CD4-positive, alpha-beta T cell (primary cell): ENCODE measurements around the gene SAMD4A. TPM values are rescaled to one million over a fixed set of nuclear protein-coding genes. Genes with fewer than 3 reads are reported as not detected.
"Not testable (repeated sequence)": the region's sequence is repeated elsewhere in the genome, so short reads cannot be mapped to it uniquely, and the experiment has no call there.

Experiments used
- ATAC-seq: fragments of 200-7000 bp; cut with Tn5 transposase; one replicate; pipeline ENCODE4 v1.10.0; 2022; ENCODE audit warnings: mild to moderate bottlenecking; ENCODE audit not compliant: poor library complexity
- CTCF ChIA-PET: fragments of 350-600 bp; sonication (Branson Sonifier 250); formaldehyde crosslinking; loops from one replicate; lab custom pipeline; 2021; ENCODE audit warnings: antibody characterized with exemption, inconsistent platforms; lab: Charles Lee
- POLR2A ChIA-PET: fragments of 350-600 bp; sonication (Branson Sonifier 250); formaldehyde crosslinking; loops from one replicate; lab custom pipeline; 2021; ENCODE audit warnings: antibody characterized with exemption, inconsistent platforms; lab: Charles Lee
- DNase-seq, 14 experiments: peaks; one replicate each; pipeline ENCODE4 v3.0.0-alpha.2; 2013 to 2020; ENCODE audit warnings: mixed read lengths in 2 of 14
- H3K27ac ChIP-seq, 2 donors: one replicate each; pipeline versions ENCODE4 v1.5.1 to v1.7.0; 2013; ENCODE audit warnings: low read length in 2 of 2, low read depth in 1 of 2, mild to moderate bottlenecking in 1 of 2
- H3K27me3 ChIP-seq, 2 experiments: 1 replicate in 1 of 2; 2 replicates in 1 of 2; pipeline versions ENCODE4 v1.6.1 to v1.7.0; 2013; ENCODE audit warnings: low read length in 2 of 2, control low read depth in 1 of 2, mild to moderate bottlenecking in 1 of 2, moderate library complexity in 1 of 2; ENCODE audit not compliant: insufficient read depth in 2 of 2, control insufficient read depth in 1 of 2
- H3K36me3 ChIP-seq: one replicate; pipeline ENCODE4 v1.6.1; 2013; ENCODE audit warnings: low read length, control low read depth; ENCODE audit not compliant: insufficient read depth
- H3K4me1 ChIP-seq: one replicate; pipeline ENCODE4 v1.6.1; 2013; ENCODE audit warnings: low read length, control low read depth; ENCODE audit not compliant: insufficient read depth
- H3K4me3 ChIP-seq: one replicate; pipeline ENCODE4 v1.5.1; 2013; ENCODE audit warnings: mild to moderate bottlenecking, low read length, moderate library complexity
- H3K9me3 ChIP-seq, 2 experiments: 1 replicate in 1 of 2; 2 replicates in 1 of 2; pipeline versions ENCODE4 v1.6.1 to v1.7.0; 2013; ENCODE audit warnings: low read length in 2 of 2, mild to moderate bottlenecking in 2 of 2, control low read depth in 1 of 2, moderate library complexity in 1 of 2; ENCODE audit not compliant: control insufficient read depth in 1 of 2, insufficient read depth in 1 of 2
- H3K27ac Mint-ChIP-seq: one replicate; pipeline ENCODE4 v1.8.0; 2020; ENCODE audit warnings: mixed read lengths
- H3K27me3 Mint-ChIP-seq: one replicate; pipeline ENCODE4 v1.8.0; 2021; ENCODE audit warnings: mixed read lengths
- H3K36me3 Mint-ChIP-seq: one replicate; pipeline ENCODE4 v1.8.0; 2021; ENCODE audit warnings: low read depth, mixed read lengths
- H3K4me1 Mint-ChIP-seq: one replicate; pipeline ENCODE4 v1.8.0; 2021; ENCODE audit warnings: low read depth, mixed read lengths
- H3K4me3 Mint-ChIP-seq: one replicate; pipeline ENCODE4 v1.8.0; 2020; ENCODE audit warnings: mild to moderate bottlenecking, mixed read lengths
- H3K9me3 Mint-ChIP-seq: one replicate; pipeline ENCODE4 v1.8.0; 2020; ENCODE audit warnings: mixed read lengths
- CTCF ChIP-seq: fragments of 200-600 bp; IDR thresholded peaks from one replicate; pipeline ENCODE4 v1.8.0; 2022; ENCODE audit warnings: antibody characterized with exemption, mild to moderate bottlenecking
- intact Hi-C, 2 experiments: fragments of 100-400 bp; cut with DNase I in 1 of 2; cut with micrococcal nuclease in 1 of 2; formaldehyde crosslinking; loops; one replicate each; pipeline versions ENCODE4 v1.15.1 to v1.9.0; 2023 to 2025; cut with DNase I, micrococcal nuclease
- total RNA-seq, 174 experiments: library from RNA in 2 of 174; stranded (reverse) in 2 of 174; gene quantifications; one replicate each; pipeline ENCODE4 v1.2.3 and lab custom pipeline; 2021 to 2026

The SAMD4A gene
- total RNA-seq, 2 experiments from 2014 or later, result 1.9 to 2.3 TPM

- no peaks in the 10 kb centered on the region for H3K27me3 Mint-ChIP-seq
- no peak for TF ChIP-seq CTCF
- no peaks in the 10 kb centered on the region for H3K36me3 ChIP-seq
- ChIA-PET POLR2A (interaction anchor here (0.6 kb wide), 1 partner anchor 56 kb away, joined by 3 read pairs; no protein-coding TSS in a partner anchor), CTCF (no interaction called here)
- no peaks in the 10 kb centered on the region for H3K9me3 Mint-ChIP-seq
- no peak overlapping the region for H3K27ac ChIP-seq
- H3K4me3 ChIP-seq, result no peak overlapping the region
- H3K27ac Mint-ChIP-seq, result no peak overlapping the region
- H3K4me1 Mint-ChIP-seq, result peaks cover 10% of the 10 kb centered on the region
- ATAC-seq, result no peak
- H3K4me1 ChIP-seq, result peaks cover 4% of the 10 kb centered on the region
- H3K9me3 ChIP-seq, result no peaks in the 10 kb centered on the region
- no peak for DNase-seq
- intact Hi-C loops, result no loop called here
- no peak overlapping the region for H3K4me3 Mint-ChIP-seq
- no peaks in the 10 kb centered on the region for H3K27me3 ChIP-seq
- H3K36me3 Mint-ChIP-seq, result no peaks in the 10 kb centered on the region
Observed at GRCh38 chr14:54621686-54622085, 54.8 kb downstream of the SAMD4A start.

- no peak overlapping the region for H3K27ac Mint-ChIP-seq
- CTCF ChIA-PET, result no interaction called here
- Histone ChIP-seq H3K36me3 (no peaks in the 10 kb centered on the region), H3K27ac (no peak overlapping the region), H3K27me3 (no peaks in the 10 kb centered on the region), H3K4me1 (peaks cover 8% of the 10 kb centered on the region), H3K9me3 (no peaks in the 10 kb centered on the region), H3K4me3 (no peak overlapping the region)
- ATAC-seq (no peak), DNase-seq (no peak)
- peaks cover 17% of the 10 kb centered on the region for H3K4me1 Mint-ChIP-seq
- POLR2A ChIA-PET, result interaction anchor here (0.6 kb wide), 1 partner anchor 57 kb away, joined by 3 read pairs; no protein-coding TSS in a partner anchor
- H3K36me3 Mint-ChIP-seq, result no peaks in the 10 kb centered on the region
- intact Hi-C loops, result no loop called here
- no peak overlapping the region for H3K4me3 Mint-ChIP-seq
- H3K27me3 Mint-ChIP-seq, result no peaks in the 10 kb centered on the region
- no peak for TF ChIP-seq CTCF
- no peaks in the 10 kb centered on the region for H3K9me3 Mint-ChIP-seq
Observed at GRCh38 chr14:54622192-54622958, 55.4 kb downstream of the SAMD4A start.

- no peak for TF ChIP-seq CTCF
- CTCF ChIA-PET, result no interaction called here
- no peak overlapping the region for H3K4me3 Mint-ChIP-seq
Observed at GRCh38 chr14:54623279-54624004, 56.5 kb downstream of the SAMD4A start.

GRCh38 chr14:54624005-54624358, 57.1 kb downstream of the SAMD4A start:
- CTCF ChIA-PET, ATAC-seq, H3K27ac Mint-ChIP-seq, H3K27me3 Mint-ChIP-seq, H3K9me3 ChIP-seq, H3K4me3 ChIP-seq, H3K27me3 ChIP-seq, POLR2A ChIA-PET, H3K36me3 ChIP-seq, H3K9me3 Mint-ChIP-seq, H3K36me3 Mint-ChIP-seq, H3K4me3 Mint-ChIP-seq, H3K27ac ChIP-seq, DNase-seq, intact Hi-C loops: not testable (repeated sequence)
- H3K4me1 ChIP-seq, result peaks cover 23% of the 10 kb centered on the region
- peaks cover 33% of the 10 kb centered on the region for H3K4me1 Mint-ChIP-seq

More at GRCh38 chr14:54623279-54624004, 56.5 kb downstream of the SAMD4A start:
- intact Hi-C loops, result no loop called here
- H3K4me3 ChIP-seq, result no peak overlapping the region
- H3K36me3 ChIP-seq, result no peaks in the 10 kb centered on the region
- Mint-ChIP-seq H3K27ac (no peak overlapping the region), H3K27me3 (no peaks in the 10 kb centered on the region), H3K36me3 (no peaks in the 10 kb centered on the region), H3K9me3 (no peaks in the 10 kb centered on the region), H3K4me1 (peaks cover 27% of the 10 kb centered on the region)
- POLR2A ChIA-PET, result no interaction called here
- DNase-seq (no peak), ATAC-seq (no peak)
- H3K9me3 ChIP-seq, result no peaks in the 10 kb centered on the region
- H3K4me1 ChIP-seq, result peaks cover 17% of the 10 kb centered on the region
- no peak overlapping the region for H3K27ac ChIP-seq
- H3K27me3 ChIP-seq, result no peaks in the 10 kb centered on the region
